ENCODE results near the gene MYO16.
A peak's percentile ranks its signal among the peaks of the same experiment; 100 is the strongest.

The MYO16 gene

GRCh38 chr13:109243311-109243951, 614.0 kb downstream of the MYO16 start:
- peak; percentile 87 for DNase-seq (ENCODE audit: low spot score)

- DNase-seq (ENCODE audit: low spot score), result no peak
These were observed 615.2 kb downstream of the MYO16 start for GRCh38 chr13:109244566-109244965.

- DNase-seq (ENCODE audit: low spot score), result no peak
These were observed 616.6 kb downstream of the MYO16 start for GRCh38 chr13:109246001-109246400.

- no peak for DNase-seq (ENCODE audit: low spot score)
These were observed 620.5 kb downstream of the MYO16 start for GRCh38 chr13:109249780-109250528.

GRCh38 chr13:109251956-109252355, 622.5 kb downstream of the MYO16 start:
- no peak for DNase-seq (ENCODE audit: low spot score)

- no peak for DNase-seq (ENCODE audit: low spot score)
These were observed 623.9 kb downstream of the MYO16 start for GRCh38 chr13:109253316-109253715.

GRCh38 chr13:109254274-109254673, 624.9 kb downstream of the MYO16 start:
- DNase-seq (ENCODE audit: low spot score), result no peak

GRCh38 chr13:109255141-109255856, 625.9 kb downstream of the MYO16 start:
- peak; percentile 63 for DNase-seq (ENCODE audit: low spot score)

GRCh38 chr13:109256866-109257760, 627.7 kb downstream of the MYO16 start:
- DNase-seq (ENCODE audit: low spot score), result peak; percentile 80
